Vagina (tissue), 2 donors: Measurements from ENCODE around the gene HTR1B.

Experiments
- POLR2A ChIP-seq, 2 donors: fragments of 450-650 bp; IDR thresholded peaks; one replicate each; pipeline ENCODE4 v1.6.1; 2017; ENCODE audit warnings: antibody characterized with exemption in 2 of 2, mild to moderate bottlenecking in 2 of 2, moderate library complexity in 2 of 2
- POLR2AphosphoS5 ChIP-seq, 2 donors: sonication (generic); formaldehyde crosslinking; IDR thresholded peaks; one replicate each; pipeline ENCODE4 v1.9.0; 2017; ENCODE audit warnings: antibody characterized with exemption in 2 of 2, mild to moderate bottlenecking in 2 of 2, low read depth in 1 of 2; ENCODE audit not compliant: insufficient read depth in 1 of 2
- TF ChIP-seq, protein P1 (sequence below), 3 experiments: fragments of 450-650 bp in 2 of 3; fragments of 200-600 bp in 1 of 3; sonication (generic) in 1 of 3; IDR thresholded peaks; one replicate each; pipeline ENCODE4 v1.5.1; 2017 to 2019; ENCODE audit warnings: antibody characterized with exemption in 3 of 3, mild to moderate bottlenecking in 2 of 3, moderate library complexity in 2 of 3

DNA sequence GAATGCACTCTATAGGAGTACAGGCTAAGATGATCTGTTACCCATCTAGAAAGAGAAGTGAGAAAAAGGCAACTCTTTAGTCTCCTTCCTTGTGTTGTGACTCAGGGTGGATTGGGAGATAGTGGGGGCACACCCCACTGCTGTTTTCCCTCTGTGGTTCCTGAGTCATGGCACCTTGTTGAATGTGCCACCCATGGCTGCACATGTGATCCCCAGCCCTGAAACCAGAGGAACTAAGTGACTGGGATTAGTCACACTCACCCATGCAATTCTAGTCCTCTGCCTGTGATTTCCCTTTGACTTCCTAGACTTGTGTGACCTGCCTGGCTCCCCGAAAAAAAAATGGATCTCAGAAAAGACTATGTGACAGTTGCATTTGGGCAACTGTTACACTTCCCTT is 48.6 kb upstream of the HTR1B start:
- TF ChIP-seq, protein P1, sequence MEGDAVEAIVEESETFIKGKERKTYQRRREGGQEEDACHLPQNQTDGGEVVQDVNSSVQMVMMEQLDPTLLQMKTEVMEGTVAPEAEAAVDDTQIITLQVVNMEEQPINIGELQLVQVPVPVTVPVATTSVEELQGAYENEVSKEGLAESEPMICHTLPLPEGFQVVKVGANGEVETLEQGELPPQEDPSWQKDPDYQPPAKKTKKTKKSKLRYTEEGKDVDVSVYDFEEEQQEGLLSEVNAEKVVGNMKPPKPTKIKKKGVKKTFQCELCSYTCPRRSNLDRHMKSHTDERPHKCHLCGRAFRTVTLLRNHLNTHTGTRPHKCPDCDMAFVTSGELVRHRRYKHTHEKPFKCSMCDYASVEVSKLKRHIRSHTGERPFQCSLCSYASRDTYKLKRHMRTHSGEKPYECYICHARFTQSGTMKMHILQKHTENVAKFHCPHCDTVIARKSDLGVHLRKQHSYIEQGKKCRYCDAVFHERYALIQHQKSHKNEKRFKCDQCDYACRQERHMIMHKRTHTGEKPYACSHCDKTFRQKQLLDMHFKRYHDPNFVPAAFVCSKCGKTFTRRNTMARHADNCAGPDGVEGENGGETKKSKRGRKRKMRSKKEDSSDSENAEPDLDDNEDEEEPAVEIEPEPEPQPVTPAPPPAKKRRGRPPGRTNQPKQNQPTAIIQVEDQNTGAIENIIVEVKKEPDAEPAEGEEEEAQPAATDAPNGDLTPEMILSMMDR (IDR thresholded peaks at IDR 0.05) = no peak
- TF ChIP-seq POLR2A (IDR thresholded peaks at IDR 0.05) (no peak), POLR2AphosphoS5 (IDR thresholded peaks at IDR 0.05; ENCODE audit: insufficient read depth in 1 of 2, low read depth in 1 of 2) (no peak)
